HG03469 (cell line): ENCODE measurements around the gene ABCB8.

Source experiments
- ATAC-seq: cut with Tn5 transposase; IDR thresholded peaks from one replicate; pipeline ENCODE4 v1.9.1; 2021; ENCODE audit warnings: mild to moderate bottlenecking, moderate library complexity, moderate number of reproducible peaks; ENCODE audit not compliant: unreplicated experiment

The ABCB8 gene

DNA sequence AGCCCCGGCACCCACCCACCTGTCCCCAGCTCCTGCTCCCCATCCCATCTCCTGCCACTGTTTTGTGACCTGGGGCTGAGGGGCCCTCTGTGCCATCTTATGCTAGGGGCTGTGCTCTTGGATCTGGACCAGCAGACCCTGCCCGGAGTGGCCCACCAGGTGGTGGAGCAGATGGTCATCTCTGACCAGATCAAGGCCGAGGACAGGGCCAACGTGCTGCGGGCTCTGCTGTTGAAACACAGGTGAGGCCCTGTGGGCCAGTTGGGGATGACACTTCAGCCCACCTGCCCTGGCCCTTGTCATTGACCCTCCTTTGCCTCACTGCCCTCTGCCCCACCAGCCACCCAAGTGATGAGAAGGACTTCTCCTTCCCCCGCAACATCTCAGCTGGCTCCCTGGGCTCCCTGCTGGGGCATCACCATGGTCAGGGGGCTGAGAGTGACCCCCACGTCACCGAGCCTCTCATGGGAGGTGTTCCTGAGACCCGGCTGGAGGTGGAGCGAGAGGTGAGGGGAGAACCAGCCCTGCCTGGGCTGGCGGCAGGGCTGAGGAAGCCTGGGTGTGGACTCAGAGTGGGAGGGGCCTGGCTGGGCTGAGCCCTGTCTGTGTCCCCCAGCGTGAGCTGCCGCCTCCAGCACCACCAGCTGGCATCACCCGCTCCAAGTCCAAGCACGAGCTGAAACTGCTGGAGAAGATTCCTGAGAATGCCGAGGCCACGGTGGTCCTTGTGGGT is 41.8 kb downstream of the ABCB8 start:
- ATAC-seq = no peak

DNA sequence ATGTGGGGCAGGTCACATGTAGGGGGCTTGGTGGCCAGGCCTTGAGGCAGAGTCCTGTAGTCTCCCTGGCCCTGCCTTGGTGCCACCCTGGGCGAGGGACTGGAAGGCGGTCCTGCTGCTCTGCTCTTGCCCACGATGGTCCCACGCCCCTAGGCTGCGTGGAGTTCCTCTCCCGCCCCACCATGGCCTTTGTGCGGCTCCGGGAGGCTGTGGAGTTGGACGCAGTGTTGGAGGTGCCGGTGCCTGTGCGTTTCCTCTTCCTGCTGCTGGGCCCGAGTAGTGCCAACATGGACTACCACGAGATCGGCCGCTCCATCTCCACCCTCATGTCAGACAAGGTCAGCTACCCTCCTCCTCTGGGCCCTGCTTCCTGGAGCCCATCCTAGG is 42.3 kb downstream of the ABCB8 start:
- no peak for ATAC-seq

DNA sequence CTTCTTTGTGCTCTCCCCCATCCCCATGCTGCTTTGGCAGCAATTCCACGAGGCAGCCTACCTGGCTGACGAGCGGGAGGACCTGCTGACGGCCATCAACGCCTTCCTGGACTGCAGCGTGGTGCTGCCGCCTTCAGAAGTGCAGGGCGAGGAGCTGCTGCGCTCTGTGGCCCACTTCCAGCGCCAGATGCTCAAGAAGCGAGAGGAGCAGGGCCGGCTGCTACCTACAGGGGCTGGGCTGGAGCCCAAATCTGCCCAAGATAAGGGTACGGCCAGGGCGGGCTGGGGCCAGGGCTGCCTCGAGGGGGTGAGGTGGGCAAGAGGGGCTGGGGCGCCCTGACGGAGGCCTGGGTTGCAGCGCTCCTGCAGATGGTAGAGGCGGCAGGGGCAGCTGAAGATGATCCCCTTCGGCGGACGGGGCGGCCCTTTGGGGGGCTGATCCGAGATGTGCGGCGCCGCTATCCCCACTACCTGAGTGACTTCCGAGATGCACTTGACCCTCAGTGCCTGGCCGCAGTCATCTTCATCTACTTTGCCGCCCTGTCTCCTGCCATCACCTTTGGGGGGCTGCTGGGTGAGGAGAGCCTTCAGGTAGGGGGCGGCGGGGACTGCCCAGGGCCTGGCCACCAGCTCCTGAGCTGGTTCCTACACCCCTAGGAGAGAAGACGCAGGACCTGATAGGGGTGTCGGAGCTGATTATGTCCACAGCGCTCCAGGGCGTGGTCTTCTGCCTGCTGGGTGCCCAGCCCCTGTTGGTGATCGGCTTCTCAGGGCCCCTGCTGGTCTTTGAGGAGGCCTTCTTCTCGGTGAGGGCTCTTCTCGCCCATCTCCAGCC is 43.0 kb downstream of the ABCB8 start:
- ATAC-seq = no peak

DNA sequence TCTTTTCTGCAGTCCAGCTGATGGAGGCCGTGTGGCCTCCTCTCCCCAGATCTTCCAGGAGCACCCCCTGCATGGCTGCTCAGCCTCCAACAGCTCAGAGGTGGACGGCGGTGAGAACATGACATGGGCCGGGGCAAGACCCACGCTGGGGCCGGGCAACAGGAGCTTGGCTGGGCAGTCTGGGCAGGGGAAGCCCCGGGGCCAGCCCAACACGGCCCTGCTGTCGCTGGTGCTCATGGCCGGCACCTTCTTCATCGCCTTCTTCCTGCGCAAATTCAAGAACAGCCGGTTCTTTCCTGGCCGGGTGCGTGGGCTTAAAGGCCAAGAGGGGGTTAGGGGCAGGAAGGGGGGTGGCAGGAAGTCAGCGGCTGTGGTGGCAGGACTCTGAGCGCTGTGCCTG is 45.7 kb downstream of the ABCB8 start:
- no peak for ATAC-seq

DNA sequence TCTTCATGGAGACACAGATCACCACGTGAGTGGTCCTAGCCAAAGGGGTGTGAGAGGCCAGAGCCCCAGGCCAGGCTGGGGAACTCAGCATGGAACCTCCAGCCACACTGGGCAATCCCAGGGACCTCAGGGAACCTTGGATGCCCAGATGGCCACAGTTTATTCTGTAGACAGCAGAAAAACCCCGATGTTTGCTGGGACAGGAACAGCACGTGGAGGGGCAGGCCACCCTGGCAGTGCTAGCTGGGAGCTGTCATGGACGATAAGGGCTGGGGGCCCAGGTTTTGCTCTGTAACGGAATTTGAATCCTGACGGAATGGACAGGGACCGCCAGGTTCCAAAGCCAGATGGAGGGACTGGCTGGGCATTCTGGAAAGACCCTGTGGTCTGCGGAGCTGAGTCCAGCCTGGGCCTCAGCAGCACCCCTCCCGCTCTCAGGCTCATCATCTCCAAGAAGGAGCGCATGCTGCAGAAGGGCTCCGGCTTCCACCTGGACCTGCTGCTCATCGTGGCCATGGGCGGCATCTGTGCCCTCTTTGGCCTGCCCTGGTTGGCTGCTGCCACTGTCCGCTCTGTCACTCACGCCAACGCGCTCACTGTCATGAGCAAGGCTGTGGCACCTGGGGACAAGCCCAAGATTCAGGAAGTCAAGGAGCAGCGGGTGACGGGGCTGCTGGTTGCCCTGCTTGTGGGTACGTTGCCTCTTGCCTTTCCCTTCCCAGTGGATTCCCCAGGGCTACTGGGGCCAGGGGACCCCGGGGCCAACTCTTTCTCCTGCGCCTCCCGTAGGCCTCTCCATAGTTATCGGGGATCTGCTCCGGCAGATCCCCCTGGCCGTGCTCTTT is 46.8 kb downstream of the ABCB8 start:
- ATAC-seq = no peak

DNA sequence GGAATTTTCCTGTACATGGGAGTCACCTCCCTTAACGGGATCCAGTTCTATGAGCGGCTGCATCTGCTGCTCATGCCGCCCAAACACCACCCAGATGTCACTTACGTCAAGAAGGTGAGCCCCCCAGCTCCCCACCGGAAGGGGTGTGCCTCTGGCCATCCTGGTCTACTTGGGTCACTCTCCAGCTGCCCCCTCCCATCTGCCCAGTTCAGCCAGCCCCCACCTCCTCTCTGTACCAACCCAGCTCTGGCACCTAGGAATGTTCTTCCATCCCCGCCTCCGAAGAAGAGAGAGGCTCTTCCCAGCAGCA is 47.4 kb downstream of the ABCB8 start:
- no peak for ATAC-seq

DNA sequence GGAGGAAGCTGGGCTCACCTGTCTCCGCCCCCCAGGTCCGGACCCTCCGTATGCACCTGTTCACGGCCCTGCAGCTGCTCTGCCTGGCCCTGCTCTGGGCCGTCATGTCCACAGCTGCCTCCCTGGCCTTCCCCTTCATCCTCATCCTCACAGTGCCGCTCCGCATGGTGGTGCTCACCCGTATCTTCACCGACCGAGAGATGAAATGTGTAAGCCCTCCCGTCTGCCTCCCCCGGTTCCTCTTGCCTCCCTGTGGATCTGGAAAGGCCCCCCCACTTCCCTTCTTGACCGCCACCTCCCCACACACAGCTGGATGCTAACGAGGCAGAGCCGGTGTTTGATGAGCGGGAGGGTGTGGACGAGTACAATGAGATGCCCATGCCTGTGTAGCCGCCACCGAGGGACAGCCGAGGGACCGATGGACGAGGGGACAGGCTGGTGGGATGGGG is 47.8 kb downstream of the ABCB8 start:
- ATAC-seq = no peak

DNA sequence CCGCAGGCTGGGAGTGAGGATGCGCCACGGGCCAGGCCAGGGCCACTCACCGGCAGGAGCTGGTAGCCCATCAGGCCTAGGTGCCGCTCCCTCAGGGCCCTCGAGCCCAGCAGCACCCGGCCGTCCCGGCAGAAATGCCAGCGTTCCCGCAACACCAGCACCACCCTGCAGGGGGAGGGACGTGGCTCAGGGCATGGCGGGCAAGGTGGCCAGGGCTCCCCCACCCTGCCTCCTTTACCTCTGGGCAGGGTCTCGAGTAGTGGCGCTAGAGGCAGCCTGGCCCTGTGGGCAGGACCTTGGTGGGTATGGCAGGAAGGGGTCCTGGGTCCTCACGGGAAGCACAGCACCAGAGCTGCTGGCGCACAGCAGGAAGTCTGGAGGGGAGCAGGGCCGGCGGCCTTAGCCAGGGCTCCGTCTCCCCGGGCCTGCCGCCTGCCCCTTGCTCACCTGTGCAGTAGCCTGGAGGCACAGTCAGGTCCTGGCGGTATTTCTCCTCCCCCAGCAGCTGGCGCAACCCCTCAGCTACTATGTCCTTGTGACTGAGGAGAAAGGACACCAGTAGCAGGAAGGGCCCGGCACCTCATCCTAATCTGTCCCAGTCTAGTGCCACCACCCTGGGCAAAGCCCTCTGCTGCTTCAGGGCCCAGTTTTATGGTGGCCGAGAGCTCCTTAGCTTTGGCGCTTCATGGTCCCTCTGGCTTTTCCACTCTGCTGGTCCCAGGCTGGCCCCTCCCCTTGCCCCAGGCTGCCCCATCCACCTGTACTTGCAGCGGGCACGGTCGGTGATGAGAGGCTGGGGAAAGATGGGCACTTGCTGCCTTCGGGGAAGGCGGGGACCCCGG is 48.8 kb downstream of the ABCB8 start:
- ATAC-seq = no peak

DNA sequence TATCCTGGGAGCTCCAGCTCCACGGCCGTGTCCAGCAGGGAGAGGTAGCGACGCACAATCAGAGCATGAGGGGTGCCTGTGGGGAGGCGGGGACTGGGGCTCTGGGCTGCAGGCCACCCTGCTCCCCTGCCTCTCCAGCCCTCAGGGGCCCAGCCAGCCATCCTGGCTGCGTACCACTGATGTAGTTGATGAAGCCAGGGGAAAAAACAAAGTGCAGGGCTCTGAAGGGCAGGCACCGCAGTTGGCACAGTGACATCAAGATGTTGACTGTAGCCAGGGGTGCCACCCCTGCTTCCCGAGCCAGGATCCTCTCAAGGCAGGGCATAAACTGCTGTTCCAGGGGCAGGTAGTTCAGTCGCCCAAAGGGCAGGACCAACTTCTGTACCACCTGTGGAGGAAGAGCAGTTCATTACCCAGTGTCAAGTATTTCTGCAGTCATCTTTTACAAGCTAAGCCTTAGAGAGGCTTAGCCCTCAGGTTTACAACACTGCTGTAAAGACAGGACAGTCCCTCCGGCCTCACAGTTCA is 49.5 kb downstream of the ABCB8 start:
- no peak for ATAC-seq

DNA sequence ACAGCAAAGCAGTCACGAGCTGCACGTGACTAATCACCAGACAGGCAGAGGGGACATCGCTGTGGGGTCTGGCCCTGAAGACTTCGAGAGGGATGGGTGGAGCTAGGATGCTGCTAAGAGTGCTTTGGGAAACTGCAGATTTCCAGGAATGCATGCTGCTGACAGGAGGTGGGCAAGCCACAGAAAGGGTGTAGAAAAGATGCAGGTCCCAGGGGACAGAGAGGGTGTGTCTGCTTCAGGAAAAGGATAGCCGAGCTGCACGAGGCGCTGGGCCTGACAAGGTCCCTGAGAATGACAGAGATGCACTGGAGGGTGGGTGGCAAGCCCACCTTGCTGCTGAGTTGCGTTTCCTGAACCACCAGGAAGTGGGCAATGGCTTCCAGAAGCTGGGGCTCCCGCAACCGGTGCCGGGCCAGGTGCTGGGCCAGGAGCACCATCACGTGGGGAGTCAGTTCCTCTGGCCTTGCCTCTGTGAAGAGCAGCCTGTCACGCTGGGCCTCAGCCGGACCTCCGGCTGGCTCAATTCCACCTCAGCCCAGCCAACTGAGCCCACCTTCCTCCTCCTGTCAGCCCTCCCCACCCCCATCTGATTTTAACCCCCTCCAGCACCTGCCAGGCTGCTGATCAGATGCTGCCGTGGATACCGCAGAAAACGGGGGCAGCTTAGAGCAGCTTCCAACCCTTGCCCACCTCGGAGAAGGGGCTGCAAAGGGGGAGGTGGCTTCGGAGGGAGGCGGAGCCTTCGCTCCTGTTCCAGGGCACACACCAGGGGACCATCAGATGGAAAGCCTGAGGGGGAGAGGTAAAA is 50.2 kb downstream of the ABCB8 start:
- no peak for ATAC-seq

DNA sequence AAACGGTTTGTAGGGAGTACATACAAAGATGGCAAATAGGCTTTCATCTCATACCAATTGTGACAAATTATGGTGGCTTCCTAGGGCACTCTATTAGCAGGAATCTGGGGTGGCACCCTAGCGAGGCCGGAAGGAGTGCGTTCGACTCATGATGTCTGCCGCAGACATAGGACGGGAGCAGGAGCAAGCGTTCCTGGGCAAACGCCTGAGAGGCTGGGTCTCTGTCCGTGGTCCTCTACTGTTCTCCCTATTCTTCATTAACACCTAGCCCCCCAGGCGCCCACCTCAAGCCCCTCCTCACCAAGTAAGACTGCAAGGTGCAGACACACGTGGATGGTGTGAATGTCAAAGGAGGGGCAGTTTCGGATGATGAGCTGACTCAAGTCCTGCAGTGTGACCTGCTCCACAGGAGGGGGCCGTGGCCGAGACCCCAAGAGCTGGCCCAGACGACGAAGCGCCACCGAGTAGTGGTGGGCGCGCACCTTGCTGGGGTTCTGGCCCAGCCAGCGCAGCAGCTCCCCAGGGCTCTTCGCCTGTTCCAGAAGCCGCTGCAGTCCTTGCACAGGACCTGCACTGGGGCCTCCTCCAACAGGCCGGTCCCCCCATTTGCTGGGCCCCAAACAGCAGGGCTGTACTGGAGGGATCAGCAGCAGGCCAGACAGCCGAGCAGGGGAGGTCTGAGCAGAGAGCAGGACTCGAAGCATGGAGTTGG is 51.1 kb downstream of the ABCB8 start:
- no peak for ATAC-seq

DNA sequence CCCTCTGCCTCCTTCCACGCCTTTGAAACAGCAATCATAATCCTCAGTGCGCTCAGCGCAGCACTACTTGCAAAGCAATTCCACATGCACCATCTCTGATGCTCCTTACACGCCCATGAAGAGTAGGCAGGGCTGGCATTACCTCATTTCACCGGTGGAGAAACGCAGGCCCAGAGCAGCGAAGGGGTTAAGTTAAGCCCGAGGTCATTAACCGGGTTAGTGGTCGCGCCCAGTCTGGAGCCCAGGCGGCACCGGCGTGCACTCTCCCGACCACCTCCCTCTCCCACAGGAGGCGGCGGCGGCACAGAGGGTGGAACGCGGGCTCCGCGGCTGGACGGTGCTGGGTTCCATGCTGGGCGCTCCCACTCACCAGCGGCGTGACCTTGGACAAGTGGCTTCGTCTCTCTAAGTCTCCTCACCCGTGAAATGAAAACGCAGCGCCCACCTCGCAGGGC is 51.8 kb downstream of the ABCB8 start:
- no peak for ATAC-seq

DNA sequence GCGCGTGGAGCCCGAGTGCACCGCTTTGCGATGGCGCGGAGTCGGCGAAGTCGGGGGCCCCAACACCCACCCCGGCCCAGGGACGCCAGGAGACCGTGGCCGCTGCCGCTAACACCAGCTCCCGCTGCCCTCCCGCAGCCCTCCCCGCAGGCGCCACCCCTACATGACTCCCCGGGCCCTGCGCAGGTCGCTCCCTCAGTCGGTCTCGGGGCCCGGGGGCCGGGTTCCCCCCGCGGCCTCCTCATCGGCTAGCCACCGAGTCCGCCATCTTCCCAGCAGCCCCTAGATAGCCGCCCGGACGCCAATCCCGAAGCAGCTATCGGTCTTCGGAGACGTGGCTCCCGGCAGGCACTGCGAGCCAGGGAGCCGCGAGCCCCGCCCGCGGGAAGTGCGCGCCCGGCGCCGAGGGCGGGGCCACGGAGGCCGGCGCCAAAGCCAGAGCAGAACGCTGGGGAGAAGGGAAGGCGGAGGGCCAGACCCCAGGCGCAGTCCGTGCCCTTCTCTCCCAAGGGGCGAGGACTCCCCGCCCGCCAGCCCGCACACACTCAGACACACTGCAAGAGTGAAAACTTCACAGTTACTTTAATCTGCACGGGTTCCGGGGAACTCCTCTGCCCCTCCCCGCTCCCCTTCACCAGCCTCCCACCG is 52.4 kb downstream of the ABCB8 start, which contains the start of gene FASTK:
Gene FASTK (minus strand): TSS at position 288 of the 648 bp plus-strand sequence. CDS start 43 bp downstream, at position 245.
- ATAC-seq = peak; percentile 60

DNA sequence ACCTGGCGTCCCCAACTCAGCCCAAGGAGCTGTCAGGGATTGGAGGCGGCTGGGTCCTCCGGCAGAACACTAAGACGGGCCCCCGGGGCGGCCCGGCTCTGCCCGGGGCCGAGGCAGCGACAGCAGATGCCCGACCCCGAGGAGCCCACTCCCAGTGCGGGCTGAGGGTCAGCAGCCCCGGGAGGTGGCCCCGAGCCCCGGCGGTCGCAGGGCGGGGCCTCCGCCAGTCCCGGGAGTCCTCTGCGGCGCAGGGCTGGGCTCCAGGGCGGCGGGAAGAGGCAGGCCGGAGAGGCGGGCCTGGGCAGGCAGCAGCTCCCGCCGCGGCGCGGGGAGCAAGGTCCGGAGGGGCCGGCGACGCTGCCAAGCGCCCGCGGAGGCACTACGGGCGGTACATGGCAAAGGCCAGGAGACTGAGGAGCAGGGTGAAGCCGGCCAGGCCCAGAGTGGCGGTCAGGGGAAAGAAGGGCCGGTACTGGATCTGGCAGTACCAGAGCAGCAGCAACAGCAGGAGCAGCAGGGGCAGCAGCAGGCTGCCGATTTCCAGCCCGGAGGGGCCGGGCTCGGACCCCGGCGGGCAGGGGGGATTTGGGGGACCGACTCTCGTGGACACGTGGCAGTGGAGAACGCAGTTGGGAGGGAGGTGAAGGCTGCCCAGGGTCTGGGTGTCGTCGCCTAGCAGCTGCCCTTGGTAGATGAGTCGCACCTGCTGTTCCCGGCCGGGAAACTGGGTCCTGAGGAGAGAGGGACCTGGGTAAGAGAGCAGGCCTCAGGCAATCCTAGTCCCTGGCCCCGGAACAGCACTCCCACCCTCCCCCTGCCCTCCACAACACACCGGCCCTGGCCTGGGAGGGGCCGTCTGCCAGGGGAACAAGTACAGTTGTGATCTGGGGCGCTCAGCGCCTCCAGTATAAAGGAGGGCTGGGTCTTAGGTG is 53.2 kb downstream of the ABCB8 start:
- no peak for ATAC-seq

DNA sequence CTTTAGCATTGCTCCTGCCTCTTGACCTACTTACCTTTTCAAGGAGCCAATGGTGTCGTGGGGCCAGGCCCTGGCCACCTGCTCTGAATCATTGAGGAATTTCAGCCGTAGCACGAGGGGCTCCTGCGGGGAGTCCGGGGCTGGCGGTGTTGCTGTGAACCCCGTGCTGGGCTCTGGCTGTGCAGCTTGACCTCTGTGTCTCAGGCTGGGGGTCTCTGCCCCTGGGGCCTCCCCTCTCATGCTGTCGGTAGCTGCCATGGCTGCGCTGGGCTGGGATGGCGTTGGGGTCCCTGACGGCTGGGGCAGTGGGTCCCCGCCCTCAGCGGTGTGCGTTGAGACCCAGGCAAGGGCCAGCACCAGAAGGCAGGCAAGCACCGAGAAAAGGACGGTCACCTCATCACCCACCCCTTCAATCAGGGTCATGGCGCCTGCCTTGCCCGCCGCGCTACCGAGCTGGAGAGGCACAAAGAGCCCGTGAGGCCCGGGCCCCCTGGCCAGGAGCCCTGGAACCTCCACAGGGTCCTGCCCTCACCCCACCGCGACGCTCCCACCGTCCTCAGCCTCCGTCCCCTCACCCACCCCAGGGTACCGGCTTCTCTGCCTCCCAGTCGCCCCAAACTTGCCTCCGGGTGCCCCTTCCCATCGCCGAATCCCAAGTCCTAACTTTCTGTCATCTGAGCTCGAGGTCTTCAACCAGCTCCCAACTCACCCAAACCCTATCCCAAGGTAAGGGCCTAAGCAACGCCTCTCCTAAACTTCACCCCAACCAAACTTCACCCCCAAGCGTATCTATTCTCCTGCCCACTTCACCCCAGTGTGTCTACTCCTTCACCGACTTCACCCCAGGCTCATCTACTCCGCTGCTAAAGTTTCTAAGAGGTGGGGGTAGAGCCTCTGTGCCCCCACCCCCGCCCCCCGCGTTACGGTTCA is 54.2 kb downstream of the ABCB8 start:
- no peak for ATAC-seq
